K562 (cell line): Measurements from ENCODE around the gene SULT1E1. TPM values are rescaled to one million over a fixed set of nuclear protein-coding genes. Genes with fewer than 3 reads are reported as not detected.

Experiments
- ATAC-seq: fragments of 200-7000 bp; cut with Tn5 transposase; 3 replicates; pipeline ENCODE4 v1.9.1; 2020; ENCODE audit warnings: moderate library complexity
- BruUV-seq: library from RNA; stranded (reverse); fragments of 400-500 nt; replicated peaks from 2 replicates; lab custom pipeline; 2021; lab: Mats Ljungman, UMichigan
- CTCF ChIA-PET: fragments of 300-600 bp; formaldehyde crosslinking; extraction: SDS; loops from one replicate; lab custom pipeline; 2021; ENCODE audit warnings: low intra/inter-chr PET ratio; lab: Yijun Ruan, JAX
- POLR2A ChIA-PET: fragments of 300-600, 350-650 bp; sonication (Branson Sonifier 250); formaldehyde crosslinking; extraction: SDS; loops from one replicate; lab custom pipeline; 2021; ENCODE audit warnings: antibody characterized with exemption, inconsistent platforms; lab: Yijun Ruan, JAX
- DNase-seq, 4 experiments: peaks; one replicate each; pipeline versions ENCODE4 v3.0.0 to v3.0.0-alpha.2; 2011 to 2018; ENCODE audit warnings: low spot score in 3 of 4, mixed read lengths in 3 of 4; ENCODE audit errors: extremely low read depth in 1 of 4
- FAIRE-seq: peaks from 2 replicates; lab custom pipeline; 2011; peaks lifted over from hg19 to GRCh38; lab: Jason Lieb, UNC
- H2AFZ ChIP-seq: 2 replicates; pipeline ENCODE4 v1.6.0; 2011; ENCODE audit warnings: low read depth, low read length, control low read depth, inconsistent platforms
- H3K27ac ChIP-seq: fragments of 200-600 bp; 3 replicates; pipeline ENCODE4 v1.8.0; 2011; ENCODE audit warnings: low read depth, mild to moderate bottlenecking, control low read depth, inconsistent platforms, low read length, moderate library complexity, mixed read lengths; ENCODE audit errors: extremely low read depth
- H3K27me3 ChIP-seq, 2 experiments: fragments of 300-600 bp in 1 of 2; 2 replicates in 1 of 2; 3 replicates in 1 of 2; pipeline versions ENCODE4 v1.6.0 to v1.8.0; 2011; ENCODE audit warnings: inconsistent platforms in 2 of 2, low read length in 2 of 2, mild to moderate bottlenecking in 1 of 2, mixed read lengths in 1 of 2, moderate library complexity in 1 of 2; ENCODE audit not compliant: control insufficient read depth in 2 of 2, insufficient read depth in 2 of 2
- H3K36me3 ChIP-seq: fragments of 300-600 bp; 3 replicates; pipeline ENCODE4 v1.8.0; 2011; ENCODE audit warnings: mild to moderate bottlenecking, low read length, inconsistent platforms; ENCODE audit not compliant: control insufficient read depth, insufficient read depth
- H3K4me1 ChIP-seq, 2 experiments: fragments of 200-600 bp in 1 of 2; replicated peaks in 1 of 2; 2 replicates in 1 of 2; 3 replicates in 1 of 2; pipeline versions ENCODE4 v1.5.1 to v1.8.0; 2011; ENCODE audit warnings: inconsistent platforms in 2 of 2, low read length in 2 of 2, mild to moderate bottlenecking in 1 of 2, mixed read lengths in 1 of 2, moderate library complexity in 1 of 2; ENCODE audit not compliant: control insufficient read depth in 2 of 2, insufficient read depth in 2 of 2
- H3K4me2 ChIP-seq: 2 replicates; pipeline ENCODE4 v1.6.1; 2011; ENCODE audit warnings: low read length, control low read depth, inconsistent platforms, mixed read lengths; ENCODE audit not compliant: insufficient read depth
- H3K4me3 ChIP-seq: fragments of 200-600 bp; sonication (generic), shearing (Covaris generic); 2 replicates; pipeline ENCODE4 v1.5.1; 2016; ENCODE audit warnings: control low read depth, inconsistent platforms
- H3K79me2 ChIP-seq: fragments of 200-600 bp; 3 replicates; pipeline ENCODE4 v1.8.0; 2011; ENCODE audit warnings: low read length, inconsistent platforms; ENCODE audit not compliant: control insufficient read depth, insufficient read depth
- H3K9ac ChIP-seq, 2 experiments: 2 replicates each; pipeline versions ENCODE4 v1.6.0 to v1.6.1; 2011; ENCODE audit warnings: low read depth in 2 of 2, low read length in 2 of 2, control low read depth in 1 of 2, inconsistent platforms in 1 of 2, mild to moderate bottlenecking in 1 of 2, mixed read lengths in 1 of 2; ENCODE audit not compliant: insufficient read depth in 1 of 2
- H3K9me1 ChIP-seq: one replicate; pipeline ENCODE4 v1.6.0; 2011; ENCODE audit warnings: inconsistent platforms, mild to moderate bottlenecking, low read length, moderate library complexity; ENCODE audit not compliant: control insufficient read depth, insufficient read depth
- H3K9me3 ChIP-seq: replicated peaks from 2 replicates; pipeline ENCODE4 v1.5.1; 2011; ENCODE audit warnings: low read depth, low read length, inconsistent platforms; ENCODE audit not compliant: control insufficient read depth, insufficient read depth
- H4K20me1 ChIP-seq: replicated peaks from 2 replicates; pipeline ENCODE4 v1.6.1; 2011; ENCODE audit warnings: low read length, inconsistent platforms, mixed read lengths; ENCODE audit not compliant: control insufficient read depth, insufficient read depth
- AFF1 ChIP-seq, 2 experiments: fragments of 450-650 bp; IDR thresholded peaks; 2 replicates each; pipeline ENCODE4 v1.6.1; 2018; ENCODE audit warnings: mild to moderate bottlenecking in 2 of 2, low read depth in 1 of 2; ENCODE audit not compliant: partially characterized antibody in 2 of 2
- ATF7 ChIP-seq: fragments of 450-650 bp; IDR thresholded peaks from 2 replicates; pipeline ENCODE4 v1.7.1; 2014; ENCODE audit warnings: mild to moderate bottlenecking, moderate library complexity
- BRD9 ChIP-seq: fragments of 450-650 bp; IDR thresholded peaks from 2 replicates; pipeline ENCODE4 v1.6.1; 2018; ENCODE audit warnings: low read depth; ENCODE audit not compliant: partially characterized antibody
- GATAD2A ChIP-seq: fragments of 450-650 bp; IDR thresholded peaks from 2 replicates; pipeline ENCODE4 v1.6.1; 2017
- IFI16 ChIP-seq: fragments of 250-450 bp; sonication (Bioruptor Pico); IDR thresholded peaks from 2 replicates; pipeline ENCODE4 v2.1.2; 2022; ENCODE audit warnings: mild to moderate bottlenecking, inconsistent platforms
- KAT8 ChIP-seq: fragments of 450-650 bp; IDR thresholded peaks from 2 replicates; pipeline ENCODE4 v1.6.1; 2016; ENCODE audit warnings: low read depth, mild to moderate bottlenecking
- MLLT1 ChIP-seq, 2 experiments: fragments of 450-650 bp; IDR thresholded peaks; 2 replicates each; pipeline ENCODE4 v1.6.1; 2016
- MTA3 ChIP-seq: fragments of 450-650 bp; formaldehyde crosslinking; IDR thresholded peaks from 2 replicates; pipeline ENCODE4 v1.6.1; 2017; ENCODE audit warnings: mild to moderate bottlenecking, borderline replicate concordance
- NFYB ChIP-seq: IDR thresholded peaks from 2 replicates; pipeline ENCODE4 v1.6.1; 2011; ENCODE audit warnings: mild to moderate bottlenecking, moderate library complexity; ENCODE audit not compliant: insufficient read length; ENCODE audit errors: extremely low read depth
- PML ChIP-seq: IDR thresholded peaks from 2 replicates; pipeline ENCODE4 v1.6.1; 2012; ENCODE audit warnings: low read length, inconsistent platforms
- PRDM10 ChIP-seq: fragments of 450-650 bp; IDR thresholded peaks from 2 replicates; pipeline ENCODE4 v1.6.1; 2018; ENCODE audit not compliant: partially characterized antibody
- RNF2 ChIP-seq: sonication (generic); IDR thresholded peaks from 2 replicates; pipeline ENCODE4 v1.6.1; 2016
- TAL1 ChIP-seq: fragments of 450-650 bp; IDR thresholded peaks from 2 replicates; pipeline ENCODE4 v1.6.1; 2016; ENCODE audit warnings: mild to moderate bottlenecking
- ZNF717 ChIP-seq: fragments of 250-450 bp; sonication (Bioruptor Pico); IDR thresholded peaks from 2 replicates; pipeline ENCODE4 v1.5.0; 2021
- WGBS: fragments of 100-300 bp; shearing (Covaris generic); methylation state at CpG from one replicate; pipeline ENCODE4 v1.1.6; 2016; ENCODE audit warnings: low coverage, mixed read lengths; ENCODE audit not compliant: insufficient coverage; ENCODE audit errors: missing lambda C conversion rate; 5-methylcytosine and 5-hydroxymethylcytosine counted together
- in situ Hi-C: fragments of 300-500 bp; cut with MboI; formaldehyde crosslinking; loops from 4 replicates; pipeline ENCODE4 v1.15.0; 2018; ENCODE audit warnings: inconsistent platforms, mixed read lengths
- intact Hi-C: fragments of 100-400 bp; cut with micrococcal nuclease; formaldehyde crosslinking; loops from 2 replicates; pipeline ENCODE4 v1.14.2; 2022
- polyA plus RNA-seq, 8 experiments: library from polyadenylated mRNA; depleted of rRNA in 4 of 8; stranded (reverse) in 5 of 8; unstranded in 3 of 8; fragments of >200 nt; fragmentation: Nextera tagmentation in 2 of 8; fragmentation: Illumina TruSeq in 1 of 8; extraction: Ambion mirVana in 2 of 8; extraction: Trizol in 1 of 8; gene quantifications; 2 replicates each; pipeline versions ENCODE4 v1.2.1 to v1.2.3, GENCODE V29; 2011 to 2014; ENCODE audit warnings: inconsistent platforms in 1 of 8, missing spikeins in 1 of 8
- total RNA-seq, 7 experiments: library from RNA; depleted of rRNA in 6 of 7; stranded (reverse); fragments of >200 nt in 6 of 7; fragmentation: Illumina TruSeq in 2 of 7; extraction: Trizol in 2 of 7; gene quantifications; 2 replicates each; pipeline versions ENCODE4 v1.2.1 to v1.2.3, GENCODE V29; 2011 to 2021; ENCODE audit warnings: low replicate concordance in 1 of 7

The SULT1E1 gene
- total and polyA plus RNA-seq, 9 of the 15 experiments (the other 6 are each of a cell fraction or from before 2014, with no cell fraction given): not detected

GRCh38 chr4:69860521-69861298, 765 bp upstream of the SULT1E1 start:
- intact Hi-C loops: no loop called here
- Histone ChIP-seq H3K4me3 (no peak overlapping the region), H3K4me2 (no peak overlapping the region), H3K4me1 (no peaks in the 10 kb centered on the region), H3K36me3 (no peaks in the 10 kb centered on the region), H3K27me3 (no peaks in the 10 kb centered on the region), H3K27ac (no peak overlapping the region), H4K20me1 (no peaks in the 10 kb centered on the region), H2AFZ (no peak overlapping the region), H3K9me1 (no peaks in the 10 kb centered on the region), H3K79me2 (no peaks in the 10 kb centered on the region), H3K9ac (no peak overlapping the region), H3K9me3 (no peaks in the 10 kb centered on the region)
- ATAC-seq: no peak
- CTCF ChIA-PET: no interaction called here
- FAIRE-seq: no peak
- no TSS peak for BruUV-seq
- WGBS: 0% methylated on average over 1 of the region's 1 CpG
- in situ Hi-C loops: loop anchor here (25.0 kb wide), 1 partner anchor 1098 kb away; no protein-coding TSS in a partner anchor
- no peak for DNase-seq
- POLR2A ChIA-PET: no interaction called here
- TF ChIP-seq ZNF717 (CRISPR knock-in tag) (no peak), BRD9 (no peak), MTA3 (no peak), PML (no peak), RNF2 (no peak), GATAD2A (no peak), AFF1 (IDR thresholded peaks at IDR 0.05; ENCODE audit: low read depth in 1 of 2, partially characterized antibody in 2 of 2) (no peak), ATF7 (no peak), MLLT1 (IDR thresholded peaks at IDR 0.05) (no peak), PRDM10 (no peak), NFYB (no peak), TAL1 (no peak), IFI16 (CRISPR knock-in tag) (no peak), KAT8 (no peak)
